GM12878 (cell line): Measurements from ENCODE around the gene PHRF1. TPM values are rescaled to one million over a fixed set of nuclear protein-coding genes. Genes with fewer than 3 reads are reported as not detected.

ENCODE experiments used
- ATAC-seq: fragments of 200-7000 bp; cut with Tn5 transposase; 3 replicates; pipeline ENCODE4 v1.9.1; 2020; ENCODE audit warnings: mild to moderate bottlenecking, moderate library complexity
- BruUV-seq: library from RNA; stranded (reverse); fragments of 400-500 nt; replicated peaks from 2 replicates; lab custom pipeline; 2021; lab: Mats Ljungman, UMichigan
- CTCF ChIA-PET: fragments of 300-600 bp; sonication (Branson Sonifier 250); formaldehyde crosslinking; extraction: SDS; loops from one replicate; lab custom pipeline; 2021; ENCODE audit warnings: inconsistent platforms; lab: Yijun Ruan, JAX
- POLR2A ChIA-PET: fragments of 350-600 bp; formaldehyde crosslinking; extraction: SDS; loops from one replicate; lab custom pipeline; 2021; ENCODE audit warnings: inconsistent platforms; lab: Charles Lee
- RAD21 ChIA-PET: fragments of 300-600 bp; sonication (Branson Sonifier 250); formaldehyde crosslinking; loops from one replicate; lab custom pipeline; 2023; ENCODE audit warnings: antibody characterized with exemption; ENCODE audit not compliant: unreplicated experiment; lab: Charles Lee
- SMC1A ChIA-PET: fragments of 300-600 bp; sonication (Branson Sonifier 250); formaldehyde crosslinking; loops from one replicate; lab custom pipeline; 2023; ENCODE audit not compliant: unreplicated experiment, uncharacterized antibody; lab: Charles Lee
- DNase-seq: peaks from one replicate; pipeline ENCODE4 v3.0.0-alpha.2; 2011; ENCODE audit warnings: low read depth, low spot score
- FAIRE-seq: peaks from 3 replicates; lab custom pipeline; 2011; peaks lifted over from hg19 to GRCh38; lab: Jason Lieb, UNC
- H2AFZ ChIP-seq: 2 replicates; pipeline ENCODE4 v1.6.0; 2011; ENCODE audit warnings: low read depth, low read length, control low read depth; ENCODE audit not compliant: control insufficient read depth
- H3K27ac ChIP-seq: 2 replicates; pipeline ENCODE4 v1.5.1; 2011; ENCODE audit warnings: control low read depth; ENCODE audit not compliant: control insufficient read depth, insufficient read depth
- H3K27me3 ChIP-seq, 2 experiments: replicated peaks in 1 of 2; 2 replicates each; pipeline versions ENCODE4 v1.6.0 to v1.6.1; 2011; ENCODE audit warnings: low read length in 1 of 2; ENCODE audit not compliant: control insufficient read depth in 2 of 2, insufficient read depth in 2 of 2
- H3K36me3 ChIP-seq, 2 experiments: 2 replicates each; pipeline ENCODE4 v1.5.1; 2011; ENCODE audit warnings: low read length in 1 of 2; ENCODE audit not compliant: control insufficient read depth in 2 of 2, insufficient read depth in 2 of 2
- H3K4me1 ChIP-seq: 2 replicates; pipeline ENCODE4 v1.6.1; 2011; ENCODE audit warnings: mild to moderate bottlenecking, low read length, moderate library complexity, mixed read lengths; ENCODE audit not compliant: control insufficient read depth, insufficient read depth
- H3K4me2 ChIP-seq: 2 replicates; pipeline ENCODE4 v1.6.0; 2011; ENCODE audit warnings: control low read depth; ENCODE audit not compliant: control insufficient read depth, insufficient read depth
- H3K4me3 ChIP-seq: fragments of 200-600 bp; sonication (generic); 2 replicates; pipeline ENCODE4 v1.5.1; 2016
- H3K79me2 ChIP-seq: 2 replicates; pipeline ENCODE4 v1.6.0; 2011; ENCODE audit warnings: low read length; ENCODE audit not compliant: control insufficient read depth, insufficient read depth
- H3K9ac ChIP-seq: 2 replicates; pipeline ENCODE4 v1.8.0; 2011; ENCODE audit warnings: low read length, control low read depth, mixed read lengths; ENCODE audit not compliant: control insufficient read depth, insufficient read depth
- H3K9me3 ChIP-seq: replicated peaks from 3 replicates; pipeline ENCODE4 v1.5.1; 2011; ENCODE audit warnings: mild to moderate bottlenecking, low read length; ENCODE audit not compliant: control insufficient read depth, insufficient read depth
- H4K20me1 ChIP-seq: 2 replicates; pipeline ENCODE4 v1.6.0; 2011; ENCODE audit not compliant: control insufficient read depth, insufficient read depth
- GABPA ChIP-seq: IDR thresholded peaks from 2 replicates; pipeline ENCODE4 v1.6.1; 2014; ENCODE audit warnings: antibody characterized with exemption, low read depth, mild to moderate bottlenecking, inconsistent platforms
- MTA2 ChIP-seq: fragments of 450-650 bp; IDR thresholded peaks from 2 replicates; pipeline ENCODE4 v1.6.1; 2016; ENCODE audit warnings: low read depth, mild to moderate bottlenecking, moderate library complexity
- POLR2AphosphoS5 ChIP-seq: IDR thresholded peaks from 2 replicates; pipeline ENCODE4 v1.6.1; 2011; ENCODE audit warnings: mild to moderate bottlenecking, low read length, inconsistent platforms
- POU2F2 ChIP-seq: IDR thresholded peaks from 3 replicates; pipeline ENCODE4 v1.6.1; 2011; ENCODE audit warnings: low read depth, mild to moderate bottlenecking, low read length, borderline replicate concordance
- RB1 ChIP-seq: fragments of 450-650 bp; formaldehyde crosslinking; IDR thresholded peaks from 2 replicates; pipeline ENCODE4 v1.6.1; 2017; ENCODE audit warnings: mild to moderate bottlenecking, borderline replicate concordance
- SIN3A ChIP-seq: IDR thresholded peaks from 2 replicates; pipeline ENCODE4 v1.6.1; 2012; ENCODE audit warnings: low read depth, low read length, improper control_type of control experiment
- SMAD5 ChIP-seq: IDR thresholded peaks from 2 replicates; pipeline ENCODE4 v1.6.1; 2016; ENCODE audit warnings: antibody characterized with exemption, low read depth
- ZBED1 ChIP-seq: IDR thresholded peaks from 2 replicates; pipeline ENCODE4 v1.6.1; 2016; ENCODE audit warnings: borderline replicate concordance
- ZNF24 ChIP-seq: fragments of 450-650 bp; IDR thresholded peaks from 2 replicates; pipeline ENCODE4 v1.6.1; 2017; ENCODE audit warnings: antibody characterized with exemption, mild to moderate bottlenecking
- ZNF384 ChIP-seq: IDR thresholded peaks from 2 replicates; pipeline ENCODE4 v1.6.1; 2012; ENCODE audit warnings: low read depth, mild to moderate bottlenecking, low read length, improper control_type of control experiment, borderline replicate concordance
- WGBS: methylation state at CpG from one replicate; pipeline ENCODE4 v1.1.6; 2016; ENCODE audit warnings: low lambda C conversion rate; ENCODE audit not compliant: insufficient replicate concordance, insufficient coverage; ENCODE audit errors: missing lambda C conversion rate; 5-methylcytosine and 5-hydroxymethylcytosine counted together
- in situ Hi-C: fragments of 300-500 bp; cut with MboI; formaldehyde crosslinking; loops from 9 replicates; pipeline ENCODE4 v1.14.3; 2018; ENCODE audit warnings: mixed read lengths
- intact Hi-C: fragments of 100-400 bp; cut with micrococcal nuclease; formaldehyde crosslinking; loops from one replicate; pipeline ENCODE4 v1.14.2; 2022; ENCODE audit not compliant: unreplicated experiment
- polyA plus RNA-seq, 11 experiments: library from polyadenylated mRNA; depleted of rRNA in 4 of 11; unstranded in 6 of 11; stranded (reverse) in 5 of 11; fragments of >200 nt; fragmentation: Nextera tagmentation in 4 of 11; fragmentation: Illumina TruSeq in 1 of 11; extraction: Ambion mirVana in 4 of 11; extraction: Trizol in 1 of 11; gene quantifications; 1 replicate in 1 of 11; 2 replicates in 10 of 11; pipeline versions ENCODE4 v1.2.1 to v1.2.3, GENCODE V29; 2011 to 2016; ENCODE audit warnings: inconsistent platforms in 2 of 11, missing spikeins in 2 of 11, low read depth in 1 of 11
- total RNA-seq, 4 experiments: library from RNA; depleted of rRNA in 3 of 4; stranded (reverse); fragments of >200 nt in 3 of 4; fragmentation: Illumina TruSeq in 1 of 4; extraction: Trizol in 1 of 4; gene quantifications; 2 replicates each; pipeline versions ENCODE4 v1.2.1 to v1.2.3, GENCODE V29; 2013 to 2021
- TF ChIP-seq, protein P1 (sequence below): IDR thresholded peaks from 2 replicates; pipeline ENCODE4 v1.6.1; 2011; ENCODE audit warnings: low read depth, mild to moderate bottlenecking, low read length, moderate library complexity, borderline replicate concordance; ENCODE audit errors: extremely low read depth
- TF ChIP-seq, protein P2 (sequence below): IDR thresholded peaks from 2 replicates; pipeline ENCODE4 v1.6.1; 2012; ENCODE audit warnings: improper control_type of control experiment, low read depth, low read length; ENCODE audit not compliant: insufficient replicate concordance
- TF ChIP-seq, protein P3 (sequence below): IDR thresholded peaks from 2 replicates; pipeline ENCODE4 v1.6.1; 2011; ENCODE audit warnings: mild to moderate bottlenecking, low read depth, low read length, moderate library complexity; ENCODE audit not compliant: insufficient replicate concordance
- TF ChIP-seq, protein P4 (sequence below): fragments of 450-650 bp; IDR thresholded peaks from 2 replicates; pipeline ENCODE4 v1.6.1; 2017; ENCODE audit warnings: mild to moderate bottlenecking
- TF ChIP-seq, protein P5 (sequence below): IDR thresholded peaks from 2 replicates; pipeline ENCODE4 v1.6.1; 2012; ENCODE audit warnings: low read depth, low read length, improper control_type of control experiment

The PHRF1 gene
- total and polyA plus RNA-seq, 10 of the 15 experiments (the other 5 are each of a cell fraction or from before 2014, with no cell fraction given): 0.13 to 43.5 (median 15.1) TPM

DNA sequence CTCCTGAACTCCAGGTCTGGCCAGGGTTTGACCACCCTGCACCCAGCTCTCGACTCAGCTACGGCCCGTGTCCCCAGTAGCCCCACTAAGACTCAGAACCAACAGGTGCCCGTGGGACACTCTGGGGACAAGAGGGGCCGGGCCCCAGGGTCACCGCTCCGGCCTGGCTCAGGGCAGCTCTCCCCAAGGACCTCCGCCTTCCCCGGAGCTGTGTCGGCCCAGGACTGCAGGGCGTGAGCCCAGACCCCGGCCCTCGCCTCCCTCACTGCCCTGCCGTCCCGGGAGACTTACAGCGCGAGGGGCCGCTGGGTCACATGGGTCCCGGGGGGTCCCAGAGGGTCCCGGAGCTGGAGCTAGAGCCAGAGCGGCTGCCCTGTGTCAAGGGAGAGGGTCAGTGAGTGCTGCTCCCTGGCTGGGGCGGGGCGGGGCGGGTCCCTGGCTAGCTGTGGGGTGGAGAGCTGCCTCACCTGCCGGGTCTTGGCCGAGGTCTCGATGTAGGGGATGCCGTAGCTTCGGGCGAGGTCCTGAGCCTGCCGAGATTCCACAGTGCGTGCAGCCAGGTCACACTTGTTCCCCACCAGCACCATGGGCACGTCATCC lies 43.2 kb upstream of the PHRF1 start:
- peaks cover 16% of the 10 kb centered on the region for H3K79me2 ChIP-seq
- FAIRE-seq (no peak), ATAC-seq (no peak), DNase-seq (no peak)
- H3K9me3 ChIP-seq: no peaks in the 10 kb centered on the region
- SMC1A ChIA-PET: interaction anchor here (2.1 kb wide), 1 partner anchor 14 kb away, joined by 5 read pairs; no protein-coding TSS in a partner anchor
- no peaks in the 10 kb centered on the region for H3K27me3 ChIP-seq
- CTCF ChIA-PET: interaction anchor here (1.3 kb wide), 1 partner anchor 14 kb away, joined by 3 read pairs; no protein-coding TSS in a partner anchor
- BruUV-seq: no TSS peak
- POLR2A ChIA-PET: no interaction called here
- intact Hi-C loops: no loop called here
- H3K9ac ChIP-seq: no peak overlapping the region
- RAD21 ChIA-PET: no interaction called here
- H3K4me3 ChIP-seq: no peak overlapping the region
- H3K4me2 ChIP-seq: peak overlapping the region; percentile 89; the same call in 1 of the 2 replicates
- in situ Hi-C loops: no loop called here
- no peak overlapping the region for H3K27ac ChIP-seq
- peaks cover 0 to 12% of the 10 kb centered on the region in 2 experiments; a peak in 3 of 4 replicates for H3K36me3 ChIP-seq
- 96% methylated on average over 23 of the region's 33 CpGs for WGBS
- H2AFZ ChIP-seq: no peak overlapping the region
- H3K4me1 ChIP-seq: peaks cover 20% of the 10 kb centered on the region
- no peaks in the 10 kb centered on the region for H4K20me1 ChIP-seq
- TF ChIP-seq ZNF24 (no peak), POLR2AphosphoS5 (no peak), RB1 (no peak), MTA2 (no peak), ZBED1 (no peak), SIN3A (no peak), SMAD5 (no peak), ZNF384 (no peak), POU2F2 (no peak), GABPA (no peak)
- TF ChIP-seq, protein P1, sequence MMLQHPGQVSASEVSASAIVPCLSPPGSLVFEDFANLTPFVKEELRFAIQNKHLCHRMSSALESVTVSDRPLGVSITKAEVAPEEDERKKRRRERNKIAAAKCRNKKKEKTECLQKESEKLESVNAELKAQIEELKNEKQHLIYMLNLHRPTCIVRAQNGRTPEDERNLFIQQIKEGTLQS: no peak
- TF ChIP-seq, protein P2, sequence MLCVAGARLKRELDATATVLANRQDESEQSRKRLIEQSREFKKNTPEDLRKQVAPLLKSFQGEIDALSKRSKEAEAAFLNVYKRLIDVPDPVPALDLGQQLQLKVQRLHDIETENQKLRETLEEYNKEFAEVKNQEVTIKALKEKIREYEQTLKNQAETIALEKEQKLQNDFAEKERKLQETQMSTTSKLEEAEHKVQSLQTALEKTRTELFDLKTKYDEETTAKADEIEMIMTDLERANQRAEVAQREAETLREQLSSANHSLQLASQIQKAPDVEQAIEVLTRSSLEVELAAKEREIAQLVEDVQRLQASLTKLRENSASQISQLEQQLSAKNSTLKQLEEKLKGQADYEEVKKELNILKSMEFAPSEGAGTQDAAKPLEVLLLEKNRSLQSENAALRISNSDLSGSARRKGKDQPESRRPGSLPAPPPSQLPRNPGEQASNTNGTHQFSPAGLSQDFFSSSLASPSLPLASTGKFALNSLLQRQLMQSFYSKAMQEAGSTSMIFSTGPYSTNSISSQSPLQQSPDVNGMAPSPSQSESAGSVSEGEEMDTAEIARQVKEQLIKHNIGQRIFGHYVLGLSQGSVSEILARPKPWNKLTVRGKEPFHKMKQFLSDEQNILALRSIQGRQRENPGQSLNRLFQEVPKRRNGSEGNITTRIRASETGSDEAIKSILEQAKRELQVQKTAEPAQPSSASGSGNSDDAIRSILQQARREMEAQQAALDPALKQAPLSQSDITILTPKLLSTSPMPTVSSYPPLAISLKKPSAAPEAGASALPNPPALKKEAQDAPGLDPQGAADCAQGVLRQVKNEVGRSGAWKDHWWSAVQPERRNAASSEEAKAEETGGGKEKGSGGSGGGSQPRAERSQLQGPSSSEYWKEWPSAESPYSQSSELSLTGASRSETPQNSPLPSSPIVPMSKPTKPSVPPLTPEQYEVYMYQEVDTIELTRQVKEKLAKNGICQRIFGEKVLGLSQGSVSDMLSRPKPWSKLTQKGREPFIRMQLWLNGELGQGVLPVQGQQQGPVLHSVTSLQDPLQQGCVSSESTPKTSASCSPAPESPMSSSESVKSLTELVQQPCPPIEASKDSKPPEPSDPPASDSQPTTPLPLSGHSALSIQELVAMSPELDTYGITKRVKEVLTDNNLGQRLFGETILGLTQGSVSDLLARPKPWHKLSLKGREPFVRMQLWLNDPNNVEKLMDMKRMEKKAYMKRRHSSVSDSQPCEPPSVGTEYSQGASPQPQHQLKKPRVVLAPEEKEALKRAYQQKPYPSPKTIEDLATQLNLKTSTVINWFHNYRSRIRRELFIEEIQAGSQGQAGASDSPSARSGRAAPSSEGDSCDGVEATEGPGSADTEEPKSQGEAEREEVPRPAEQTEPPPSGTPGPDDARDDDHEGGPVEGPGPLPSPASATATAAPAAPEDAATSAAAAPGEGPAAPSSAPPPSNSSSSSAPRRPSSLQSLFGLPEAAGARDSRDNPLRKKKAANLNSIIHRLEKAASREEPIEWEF: no peak
- TF ChIP-seq, protein P3, sequence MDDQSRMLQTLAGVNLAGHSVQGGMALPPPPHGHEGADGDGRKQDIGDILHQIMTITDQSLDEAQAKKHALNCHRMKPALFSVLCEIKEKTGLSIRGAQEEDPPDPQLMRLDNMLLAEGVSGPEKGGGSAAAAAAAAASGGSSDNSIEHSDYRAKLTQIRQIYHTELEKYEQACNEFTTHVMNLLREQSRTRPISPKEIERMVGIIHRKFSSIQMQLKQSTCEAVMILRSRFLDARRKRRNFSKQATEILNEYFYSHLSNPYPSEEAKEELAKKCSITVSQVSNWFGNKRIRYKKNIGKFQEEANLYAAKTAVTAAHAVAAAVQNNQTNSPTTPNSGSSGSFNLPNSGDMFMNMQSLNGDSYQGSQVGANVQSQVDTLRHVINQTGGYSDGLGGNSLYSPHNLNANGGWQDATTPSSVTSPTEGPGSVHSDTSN: no peak
- TF ChIP-seq, protein P4, sequence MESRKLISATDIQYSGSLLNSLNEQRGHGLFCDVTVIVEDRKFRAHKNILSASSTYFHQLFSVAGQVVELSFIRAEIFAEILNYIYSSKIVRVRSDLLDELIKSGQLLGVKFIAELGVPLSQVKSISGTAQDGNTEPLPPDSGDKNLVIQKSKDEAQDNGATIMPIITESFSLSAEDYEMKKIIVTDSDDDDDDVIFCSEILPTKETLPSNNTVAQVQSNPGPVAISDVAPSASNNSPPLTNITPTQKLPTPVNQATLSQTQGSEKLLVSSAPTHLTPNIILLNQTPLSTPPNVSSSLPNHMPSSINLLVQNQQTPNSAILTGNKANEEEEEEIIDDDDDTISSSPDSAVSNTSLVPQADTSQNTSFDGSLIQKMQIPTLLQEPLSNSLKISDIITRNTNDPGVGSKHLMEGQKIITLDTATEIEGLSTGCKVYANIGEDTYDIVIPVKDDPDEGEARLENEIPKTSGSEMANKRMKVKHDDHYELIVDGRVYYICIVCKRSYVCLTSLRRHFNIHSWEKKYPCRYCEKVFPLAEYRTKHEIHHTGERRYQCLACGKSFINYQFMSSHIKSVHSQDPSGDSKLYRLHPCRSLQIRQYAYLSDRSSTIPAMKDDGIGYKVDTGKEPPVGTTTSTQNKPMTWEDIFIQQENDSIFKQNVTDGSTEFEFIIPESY: no peak
- TF ChIP-seq, protein P5, sequence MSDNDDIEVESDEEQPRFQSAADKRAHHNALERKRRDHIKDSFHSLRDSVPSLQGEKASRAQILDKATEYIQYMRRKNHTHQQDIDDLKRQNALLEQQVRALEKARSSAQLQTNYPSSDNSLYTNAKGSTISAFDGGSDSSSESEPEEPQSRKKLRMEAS: no peak
